BJ (cell line): ENCODE measurements around the gene TIMP3. TPM values are rescaled to one million over a fixed set of nuclear protein-coding genes. Genes with fewer than 3 reads are reported as not detected.

Experiments
- CTCF ChIA-PET: fragments of 350-600 bp; formaldehyde crosslinking; extraction: SDS; loops from one replicate; lab custom pipeline; 2021; ENCODE audit warnings: antibody characterized with exemption, inconsistent platforms; lab: Yijun Ruan, JAX
- POLR2A ChIA-PET: fragments of 300-600 bp; sonication (Branson Sonifier 250); formaldehyde crosslinking; extraction: SDS; loops from one replicate; lab custom pipeline; 2021; ENCODE audit warnings: antibody characterized with exemption; lab: Charles Lee
- DNase-seq: peaks from one replicate; pipeline ENCODE4 v3.0.0-alpha.2; 2011; ENCODE audit warnings: low read depth
- H3K27me3 ChIP-seq: 2 replicates; pipeline ENCODE4 v1.6.0; 2011; ENCODE audit warnings: low read length; ENCODE audit not compliant: control insufficient read depth, insufficient read depth
- H3K36me3 ChIP-seq: 2 replicates; pipeline ENCODE4 v1.5.1; 2011; ENCODE audit warnings: low read length; ENCODE audit not compliant: control insufficient read depth, insufficient read depth
- H3K4me3 ChIP-seq: 2 replicates; pipeline ENCODE4 v1.5.1; 2011; ENCODE audit warnings: low read depth, mild to moderate bottlenecking, control low read depth, low read length
- polyA plus RNA-seq: library from polyadenylated mRNA; depleted of rRNA; stranded (reverse); fragments of >200 nt; gene quantifications from 2 replicates; pipeline ENCODE4 v1.2.3, GENCODE V29; 2011
- TF ChIP-seq, protein P1 (sequence below): IDR thresholded peaks from 2 replicates; pipeline ENCODE4 v1.5.1; 2011; ENCODE audit warnings: low read depth, mild to moderate bottlenecking, control low read depth, inconsistent platforms, low read length, moderate library complexity; ENCODE audit not compliant: insufficient read depth

The TIMP3 gene
- polyA plus RNA-seq, 1 experiment, result 544 TPM

DNA sequence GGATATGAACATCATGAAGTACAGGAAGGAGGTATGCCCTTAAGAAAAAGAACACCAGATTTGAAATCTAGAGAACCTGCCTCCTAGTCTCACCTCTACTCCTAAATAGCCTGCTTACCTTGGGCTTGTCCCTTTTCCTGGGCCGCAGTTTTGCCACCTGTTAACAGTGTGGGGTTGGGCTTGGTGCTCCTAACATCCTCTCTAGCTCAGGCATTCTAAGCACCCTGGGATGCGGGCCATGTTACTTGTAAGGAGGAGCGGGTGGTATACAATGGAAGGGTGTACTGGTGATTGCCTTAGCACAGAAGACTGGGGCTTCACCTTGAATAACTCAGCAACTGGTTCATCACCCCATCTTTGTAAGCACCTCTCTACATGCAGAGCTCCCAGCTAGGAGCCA is 48.7 kb downstream of the TIMP3 start:
- no peak for DNase-seq
- ChIA-PET POLR2A (no interaction called here), CTCF (interaction anchor here (0.6 to 1.2 kb wide), 2 partner anchors 10 to 959 kb away, joined by 3 read pairs; no protein-coding TSS in a partner anchor)
- Histone ChIP-seq H3K4me3 (no peak overlapping the region), H3K36me3 (peaks cover 31% of the 10 kb centered on the region), H3K27me3 (no peaks in the 10 kb centered on the region)
- TF ChIP-seq, protein P1, sequence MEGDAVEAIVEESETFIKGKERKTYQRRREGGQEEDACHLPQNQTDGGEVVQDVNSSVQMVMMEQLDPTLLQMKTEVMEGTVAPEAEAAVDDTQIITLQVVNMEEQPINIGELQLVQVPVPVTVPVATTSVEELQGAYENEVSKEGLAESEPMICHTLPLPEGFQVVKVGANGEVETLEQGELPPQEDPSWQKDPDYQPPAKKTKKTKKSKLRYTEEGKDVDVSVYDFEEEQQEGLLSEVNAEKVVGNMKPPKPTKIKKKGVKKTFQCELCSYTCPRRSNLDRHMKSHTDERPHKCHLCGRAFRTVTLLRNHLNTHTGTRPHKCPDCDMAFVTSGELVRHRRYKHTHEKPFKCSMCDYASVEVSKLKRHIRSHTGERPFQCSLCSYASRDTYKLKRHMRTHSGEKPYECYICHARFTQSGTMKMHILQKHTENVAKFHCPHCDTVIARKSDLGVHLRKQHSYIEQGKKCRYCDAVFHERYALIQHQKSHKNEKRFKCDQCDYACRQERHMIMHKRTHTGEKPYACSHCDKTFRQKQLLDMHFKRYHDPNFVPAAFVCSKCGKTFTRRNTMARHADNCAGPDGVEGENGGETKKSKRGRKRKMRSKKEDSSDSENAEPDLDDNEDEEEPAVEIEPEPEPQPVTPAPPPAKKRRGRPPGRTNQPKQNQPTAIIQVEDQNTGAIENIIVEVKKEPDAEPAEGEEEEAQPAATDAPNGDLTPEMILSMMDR, result no peak

DNA sequence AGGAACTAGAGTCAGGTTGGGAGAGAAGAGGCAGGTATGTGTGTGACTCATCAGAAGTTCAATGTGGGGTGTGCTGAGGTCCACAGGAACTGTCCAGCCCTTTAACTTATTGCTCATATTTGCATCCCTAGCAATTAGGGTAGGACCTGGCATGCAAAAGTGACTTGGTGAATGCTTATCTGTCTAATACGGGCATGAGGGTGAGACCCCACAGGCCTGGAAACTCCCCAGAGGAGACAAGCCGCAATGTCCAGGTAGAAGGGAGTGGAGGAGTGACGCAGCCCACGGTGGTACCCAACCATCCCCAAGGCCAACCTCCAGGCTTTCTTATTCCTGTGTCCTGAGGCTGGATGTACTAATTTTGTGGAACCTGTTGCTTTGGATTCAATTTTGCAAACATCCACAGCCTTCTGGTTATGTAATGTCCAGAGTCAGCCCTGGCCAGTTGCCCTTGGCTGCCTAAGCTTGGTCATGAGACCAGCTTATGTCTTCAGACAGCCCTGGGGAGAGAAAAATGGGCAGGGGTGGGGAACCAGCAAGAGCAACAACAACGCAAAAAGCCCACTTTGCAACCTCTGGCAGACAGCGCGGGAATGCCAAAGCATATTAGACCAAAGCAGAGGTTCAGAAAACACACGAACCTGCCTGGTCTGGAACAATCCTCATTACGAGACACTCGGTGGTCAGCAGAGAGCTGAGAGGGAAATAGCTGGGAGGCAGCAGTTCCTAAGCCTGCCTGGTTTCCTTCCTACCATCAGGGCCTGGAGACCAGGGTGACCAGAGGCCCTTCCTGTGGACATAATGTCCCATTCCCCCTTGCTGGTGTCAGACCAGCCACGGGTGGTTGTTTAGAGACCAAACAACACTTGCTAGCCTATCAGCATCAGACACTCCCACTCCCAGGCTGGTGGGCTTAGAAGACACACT is 49.3 kb downstream of the TIMP3 start:
- TF ChIP-seq, protein P1, result no peak
- peak; percentile 6 for DNase-seq
- H3K4me3 ChIP-seq, result no peak overlapping the region
- peaks cover 33% of the 10 kb centered on the region for H3K36me3 ChIP-seq
- CTCF ChIA-PET, result interaction anchor here (0.6 to 1.2 kb wide), 2 partner anchors 10 to 958 kb away, joined by 3 read pairs; no protein-coding TSS in a partner anchor
- POLR2A ChIA-PET, result no interaction called here
- H3K27me3 ChIP-seq, result no peaks in the 10 kb centered on the region

DNA sequence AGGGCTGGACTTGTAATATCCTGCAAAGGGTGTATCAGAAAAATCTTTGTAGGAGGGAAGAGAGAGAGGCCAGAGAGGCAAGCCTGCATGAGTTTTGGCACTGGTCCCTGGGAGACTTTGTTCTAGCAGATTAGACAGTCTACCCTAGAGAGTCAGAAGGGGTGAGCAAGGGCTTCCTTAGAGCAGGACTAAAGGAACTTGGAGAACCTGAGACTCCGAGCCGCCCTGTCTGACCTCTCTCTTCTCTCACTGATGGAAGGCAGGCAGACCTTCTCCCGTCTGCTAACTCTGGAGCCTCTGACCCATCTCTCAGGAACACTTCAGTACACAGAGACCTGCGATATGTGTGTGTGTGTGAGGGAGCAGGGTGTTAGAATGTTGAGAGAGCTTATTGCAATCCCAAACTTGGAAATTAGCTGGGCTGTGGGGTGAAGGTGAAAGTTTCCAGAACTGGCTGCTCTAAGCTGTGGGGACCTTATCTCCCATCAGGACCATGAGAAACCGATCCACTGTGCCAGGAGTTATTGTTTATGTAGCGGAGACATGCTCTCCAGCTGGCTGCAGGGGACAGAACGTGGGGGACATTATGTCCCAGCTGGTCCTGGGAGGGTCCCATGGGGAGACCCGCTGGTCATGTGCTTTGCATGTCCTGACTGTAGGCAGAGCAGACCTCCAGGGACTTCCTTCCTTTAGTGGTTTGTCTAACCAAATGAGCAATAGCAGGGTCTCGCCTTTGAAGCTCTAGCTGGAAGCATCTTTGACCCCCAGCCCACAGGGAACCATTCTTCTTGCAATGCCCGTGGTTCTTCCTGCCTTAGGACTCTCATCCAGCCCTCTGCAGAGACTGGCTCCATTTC is 51.1 kb downstream of the TIMP3 start:
- CTCF ChIA-PET, result interaction anchor here (1.1 to 1.5 kb wide), 4 partner anchors 9 to 324 kb away, joined by 3 to 6 read pairs (median 5); no protein-coding TSS in a partner anchor
- peaks cover 39% of the 10 kb centered on the region for H3K36me3 ChIP-seq

DNA sequence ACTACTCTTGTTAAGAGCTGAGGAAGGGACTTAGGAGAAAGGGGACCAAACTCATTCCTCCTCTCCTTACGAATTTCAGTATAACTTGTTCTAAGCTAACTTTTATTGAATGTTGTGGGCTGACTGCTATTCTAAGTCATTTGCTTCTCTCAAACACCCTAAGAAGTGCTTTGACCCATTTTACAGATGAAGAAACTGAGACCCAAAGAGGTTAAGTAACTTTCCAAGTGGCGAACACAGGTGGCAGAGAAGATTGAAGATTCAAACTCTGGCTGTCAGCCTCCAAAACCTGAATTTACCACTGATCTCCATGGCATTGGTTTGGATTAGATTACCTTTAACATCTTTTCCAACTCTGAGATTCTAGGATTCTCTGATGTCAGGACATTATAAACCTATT is 52.2 kb downstream of the TIMP3 start:
- CTCF ChIA-PET, result interaction anchor here (1.2 to 1.5 kb wide), 3 partner anchors 10 to 325 kb away, joined by 4 to 6 read pairs (median 6); no protein-coding TSS in a partner anchor

More for the DNA sequence above, 51.1 kb downstream of the TIMP3 start:
- H3K27me3 ChIP-seq, result no peaks in the 10 kb centered on the region
- DNase-seq, result no peak
- POLR2A ChIA-PET, result no interaction called here
- TF ChIP-seq, protein P1, result no peak
- no peak overlapping the region for H3K4me3 ChIP-seq

More for the DNA sequence above, 52.2 kb downstream of the TIMP3 start:
- Histone ChIP-seq H3K4me3 (no peak overlapping the region), H3K36me3 (peaks cover 46% of the 10 kb centered on the region), H3K27me3 (no peaks in the 10 kb centered on the region)
- TF ChIP-seq, protein P1, result no peak
- POLR2A ChIA-PET, result no interaction called here
- no peak for DNase-seq
